Endothelial cell of umbilical vein (primary cell): ENCODE measurements around the gene TAPBP.

ENCODE experiments used
- CTCF ChIP-seq, 2 donors: IDR thresholded peaks; 1 replicate in 1 of 2; 2 replicates in 1 of 2; pipeline ENCODE4 v1.5.1; 2011; ENCODE audit warnings: low read length in 2 of 2, mild to moderate bottlenecking in 2 of 2, moderate library complexity in 2 of 2, control low read depth in 1 of 2, inconsistent platforms in 1 of 2, low read depth in 1 of 2; ENCODE audit not compliant: insufficient read depth in 1 of 2; ENCODE audit errors: extremely low read depth in 1 of 2
- EZH2 ChIP-seq: IDR thresholded peaks from 2 replicates; pipeline ENCODE4 v1.6.1; 2012; ENCODE audit warnings: borderline replicate concordance, low read depth, mild to moderate bottlenecking, moderate library complexity, low read length, inconsistent platforms; ENCODE audit not compliant: severe bottlenecking
- JUN ChIP-seq: IDR thresholded peaks from 2 replicates; pipeline ENCODE4 v1.6.1; 2011; ENCODE audit warnings: borderline replicate concordance, low read depth; ENCODE audit not compliant: insufficient read length, insufficient read depth
- POLR2A ChIP-seq: IDR thresholded peaks from 2 replicates; pipeline ENCODE4 v1.6.1; 2012; ENCODE audit warnings: low read depth, mild to moderate bottlenecking, control low read depth, low read length
- POLR2AphosphoS5 ChIP-seq: IDR thresholded peaks from 2 replicates; pipeline ENCODE4 v1.6.1; 2012; ENCODE audit warnings: low read depth, mild to moderate bottlenecking, control low read depth, low read length, moderate library complexity; ENCODE audit not compliant: insufficient read depth

- no peak for TF ChIP-seq EZH2
- no peak for TF ChIP-seq CTCF (IDR thresholded peaks at IDR 0.05; ENCODE audit: extremely low read depth in 1 of 2, insufficient read depth in 1 of 2, low read depth in 1 of 2, low read length in 2 of 2)
- TF ChIP-seq JUN: no peak
- no peak for TF ChIP-seq POLR2AphosphoS5
- no peak for TF ChIP-seq POLR2A
Measured at GRCh38 chr6:33295621-33296369, 18.1 kb downstream of the TAPBP start.
